Measurements from ENCODE around the gene OBI1.

OBI1 gene

GRCh38 chr13:78572459-78572858 lies 86.5 kb downstream of the OBI1 start:
- Histone ChIP-seq H2AFZ (ENCODE audit: low read length) (no peak overlapping the region), H3K4me1 (ENCODE audit: low read length) (no peaks in the 10 kb centered on the region), H3K9me2 (replicated peaks; ENCODE audit: insufficient read depth, low read length) (no peaks in the 10 kb centered on the region), H3K27me3 (replicated peaks; ENCODE audit: insufficient read depth, low read length) (no peaks in the 10 kb centered on the region), H4K20me1 (ENCODE audit: insufficient read depth, low read length) (no peaks in the 10 kb centered on the region), H3K4me2 (ENCODE audit: low read depth, low read length) (no peak overlapping the region), H3K36me3 (replicated peaks; ENCODE audit: insufficient read depth, low read length) (no peaks in the 10 kb centered on the region), H3K79me2 (ENCODE audit: low read length) (no peaks in the 10 kb centered on the region), H3K27ac (ENCODE audit: low read length) (no peak overlapping the region), H3F3A (ENCODE audit: insufficient read depth, low read length) (no peaks in the 10 kb centered on the region), H3K9me3 (replicated peaks; ENCODE audit: insufficient read depth, low read length) (no peaks in the 10 kb centered on the region), H3K4me3 (ENCODE audit: low read length) (no peak overlapping the region), H3K9ac (ENCODE audit: low read length) (no peak overlapping the region)
- TF ChIP-seq EZH2 (optimal IDR thresholded peaks at IDR 0.05; ENCODE audit: low read depth, low read length) (no peak), EZH2phosphoT487 (IDR thresholded peaks at IDR 0.05; ENCODE audit: low read length) (no peak), CTCF (IDR thresholded peaks at IDR 0.05; ENCODE audit: low read length) (no peak)
- DNase-seq, result no peak

DNA sequence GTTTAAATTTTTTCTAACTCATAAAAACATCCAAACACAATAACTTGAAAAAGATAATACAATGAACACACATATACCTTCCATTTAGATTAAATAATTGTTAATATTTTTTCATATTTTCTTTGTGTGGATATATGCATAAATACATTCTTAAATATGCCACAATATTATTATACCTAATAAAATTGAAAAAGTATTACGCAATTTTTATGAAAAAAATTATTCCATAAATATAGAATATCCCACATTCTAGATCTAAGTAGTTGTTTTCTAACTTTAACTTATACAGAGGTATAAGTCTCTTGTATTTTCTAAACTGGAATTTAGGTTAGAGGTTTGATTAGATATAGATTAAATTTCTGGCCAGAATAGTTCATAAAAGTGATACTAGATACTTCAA lies 89.9 kb downstream of the OBI1 start:
- Histone ChIP-seq H3K9me2 (replicated peaks; ENCODE audit: insufficient read depth, low read length) (no peaks in the 10 kb centered on the region), H3K9me3 (replicated peaks; ENCODE audit: insufficient read depth, low read length) (no peaks in the 10 kb centered on the region), H3K27ac (ENCODE audit: low read length) (no peak overlapping the region), H3K79me2 (ENCODE audit: low read length) (no peaks in the 10 kb centered on the region), H3K9ac (ENCODE audit: low read length) (no peak overlapping the region), H3K4me1 (ENCODE audit: low read length) (no peaks in the 10 kb centered on the region), H3K36me3 (replicated peaks; ENCODE audit: insufficient read depth, low read length) (no peaks in the 10 kb centered on the region), H2AFZ (ENCODE audit: low read length) (no peak overlapping the region), H3K4me2 (ENCODE audit: low read depth, low read length) (no peak overlapping the region), H3K4me3 (ENCODE audit: low read length) (no peak overlapping the region), H3F3A (ENCODE audit: insufficient read depth, low read length) (no peaks in the 10 kb centered on the region), H4K20me1 (ENCODE audit: insufficient read depth, low read length) (no peaks in the 10 kb centered on the region), H3K27me3 (replicated peaks; ENCODE audit: insufficient read depth, low read length) (no peaks in the 10 kb centered on the region)
- TF ChIP-seq CTCF (IDR thresholded peaks at IDR 0.05; ENCODE audit: low read length) (no peak), EZH2phosphoT487 (IDR thresholded peaks at IDR 0.05; ENCODE audit: low read length) (no peak), EZH2 (optimal IDR thresholded peaks at IDR 0.05; ENCODE audit: low read depth, low read length) (no peak)
- DNase-seq, result no peak

DNA sequence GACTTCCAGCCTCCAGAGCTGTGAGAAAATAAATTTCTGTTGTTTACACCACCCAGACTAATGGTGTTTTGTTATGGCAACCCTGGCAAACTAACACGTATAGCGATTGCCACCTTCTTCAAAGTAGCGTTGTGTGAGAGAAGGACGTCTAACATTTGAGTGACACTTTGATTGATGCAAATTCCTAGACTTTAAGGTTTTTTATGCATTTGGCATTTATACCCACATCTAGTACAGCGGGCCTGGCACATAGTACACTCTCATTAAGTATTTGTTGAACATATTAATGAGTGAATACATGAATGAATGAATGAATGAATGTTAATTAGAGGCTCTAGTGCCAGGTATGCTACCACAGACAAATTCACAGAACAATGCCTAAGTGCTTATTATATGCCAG lies 92.3 kb downstream of the OBI1 start:
- no peak overlapping the region for H3K4me2 ChIP-seq (ENCODE audit: low read depth, low read length)
- no peaks in the 10 kb centered on the region for H3K27me3 ChIP-seq (replicated peaks; ENCODE audit: insufficient read depth, low read length)
- H3K79me2 ChIP-seq (ENCODE audit: low read length), result no peaks in the 10 kb centered on the region
- DNase-seq, result no peak
- no peaks in the 10 kb centered on the region for H3K9me2 ChIP-seq (replicated peaks; ENCODE audit: insufficient read depth, low read length)
- H4K20me1 ChIP-seq (ENCODE audit: insufficient read depth, low read length), result no peaks in the 10 kb centered on the region
- TF ChIP-seq CTCF (IDR thresholded peaks at IDR 0.05; ENCODE audit: low read length) (no peak), EZH2phosphoT487 (IDR thresholded peaks at IDR 0.05; ENCODE audit: low read length) (no peak)
- no peak overlapping the region for H2AFZ ChIP-seq (ENCODE audit: low read length)
- 0 out of 2 replicates have a peak, but pooled peaks cover 6% of the 10 kb centered on the region for H3K4me1 ChIP-seq (ENCODE audit: low read length)
- no peak overlapping the region for H3K9ac ChIP-seq (ENCODE audit: low read length)
- no peaks in the 10 kb centered on the region for H3K9me3 ChIP-seq (replicated peaks; ENCODE audit: insufficient read depth, low read length)
- H3K4me3 ChIP-seq (ENCODE audit: low read length), result no peak overlapping the region
- H3K27ac ChIP-seq (ENCODE audit: low read length), result no peak overlapping the region
- no peaks in the 10 kb centered on the region for H3F3A ChIP-seq (ENCODE audit: insufficient read depth, low read length)
- H3K36me3 ChIP-seq (replicated peaks; ENCODE audit: insufficient read depth, low read length), result no peaks in the 10 kb centered on the region

All from MM.1S (cell line).